Measurements from ENCODE around the gene LACTB. TPM values are rescaled to one million over a fixed set of nuclear protein-coding genes. Genes with fewer than 3 reads are reported as not detected.

LACTB gene, protein sequence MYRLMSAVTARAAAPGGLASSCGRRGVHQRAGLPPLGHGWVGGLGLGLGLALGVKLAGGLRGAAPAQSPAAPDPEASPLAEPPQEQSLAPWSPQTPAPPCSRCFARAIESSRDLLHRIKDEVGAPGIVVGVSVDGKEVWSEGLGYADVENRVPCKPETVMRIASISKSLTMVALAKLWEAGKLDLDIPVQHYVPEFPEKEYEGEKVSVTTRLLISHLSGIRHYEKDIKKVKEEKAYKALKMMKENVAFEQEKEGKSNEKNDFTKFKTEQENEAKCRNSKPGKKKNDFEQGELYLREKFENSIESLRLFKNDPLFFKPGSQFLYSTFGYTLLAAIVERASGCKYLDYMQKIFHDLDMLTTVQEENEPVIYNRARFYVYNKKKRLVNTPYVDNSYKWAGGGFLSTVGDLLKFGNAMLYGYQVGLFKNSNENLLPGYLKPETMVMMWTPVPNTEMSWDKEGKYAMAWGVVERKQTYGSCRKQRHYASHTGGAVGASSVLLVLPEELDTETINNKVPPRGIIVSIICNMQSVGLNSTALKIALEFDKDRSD
- polyA plus RNA-seq (2013) = 17.7 TPM

DNA sequence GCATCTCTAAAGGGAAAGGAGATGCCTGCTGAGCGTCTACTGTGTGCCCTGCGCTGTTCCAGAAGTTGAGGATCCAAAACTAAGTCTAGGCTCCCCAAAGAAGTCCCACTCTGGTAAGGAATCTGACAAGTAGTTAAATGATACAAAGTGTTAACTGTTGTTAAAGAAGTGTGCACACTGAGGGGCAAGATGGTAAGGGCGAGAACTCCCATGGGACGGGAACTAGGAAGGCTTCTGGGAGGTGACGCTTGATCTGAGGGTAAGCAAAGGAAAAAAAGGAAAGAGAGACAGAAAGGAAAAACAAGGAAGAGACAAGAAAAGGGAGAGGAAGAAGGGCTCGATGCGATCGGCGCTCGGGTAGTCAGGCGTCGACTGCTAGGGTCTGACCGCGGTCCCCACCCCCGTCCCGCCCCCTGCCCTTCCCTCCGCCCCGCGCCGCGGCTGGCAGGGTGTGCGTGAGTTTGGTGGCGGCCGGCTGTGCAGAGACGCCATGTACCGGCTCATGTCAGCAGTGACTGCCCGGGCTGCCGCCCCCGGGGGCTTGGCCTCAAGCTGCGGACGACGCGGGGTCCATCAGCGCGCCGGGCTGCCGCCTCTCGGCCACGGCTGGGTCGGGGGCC lies at the start of gene LACTB:
Gene LACTB, plus strand, starts transcription at position 480 of the 620 bp plus-strand sequence. Its CDS starts 11 bp downstream, at position 491.
- CTCF ChIA-PET = no interaction called here
- Histone ChIP-seq H3K4me1 (ENCODE audit: control extremely low read depth in 1 of 4, control insufficient read depth in 4 of 4, insufficient read depth in 4 of 4, low read length in 3 of 4) (peaks cover 2 to 11% (median 3%) of the 10 kb centered on the region in 4 experiments), H3K4me3 (ENCODE audit: control insufficient read depth in 1 of 7, extremely low read depth in 1 of 7, insufficient read depth in 4 of 7, low read depth in 2 of 7, low read length in 6 of 7) (peak within 1 kb of the TSS; percentile 68 to 97 (median 83)), H3K9me3 (ENCODE audit: control extremely low read depth in 1 of 5, control insufficient read depth in 4 of 5, insufficient read depth in 2 of 5, low read depth in 1 of 5, low read length in 4 of 5) (peaks cover 0 to 17% (median 12%) of the 10 kb centered on the region in 5 experiments), H3K27me3 (replicated peaks in 2 of 5; ENCODE audit: control insufficient read depth in 4 of 5, insufficient read depth in 5 of 5, low read length in 4 of 5) (no peaks in the 10 kb centered on the region), H3K27ac (ENCODE audit: insufficient read depth in 1 of 2, low read depth in 1 of 2, low read length in 2 of 2, poor library complexity in 1 of 2, severe bottlenecking in 2 of 2) (peak within 1 kb of the TSS in 1 of 2 experiments; percentile 81), H3K36me3 (ENCODE audit: control insufficient read depth in 4 of 4, insufficient read depth in 4 of 4, low read length in 3 of 4) (peaks cover 0 to 2% (median 0%) of the 10 kb centered on the region in 4 experiments)
- DNase-seq = peak; percentile 89 to 92 (median 90)
- 14% methylated on average over 20 of the region's 40 CpGs for WGBS (ENCODE audit: insufficient coverage)
- POLR2A ChIA-PET = interaction anchor here (0.6 kb wide), 1 partner anchor 10 kb away, joined by 3 read pairs; no protein-coding TSS in a partner anchor

DNA sequence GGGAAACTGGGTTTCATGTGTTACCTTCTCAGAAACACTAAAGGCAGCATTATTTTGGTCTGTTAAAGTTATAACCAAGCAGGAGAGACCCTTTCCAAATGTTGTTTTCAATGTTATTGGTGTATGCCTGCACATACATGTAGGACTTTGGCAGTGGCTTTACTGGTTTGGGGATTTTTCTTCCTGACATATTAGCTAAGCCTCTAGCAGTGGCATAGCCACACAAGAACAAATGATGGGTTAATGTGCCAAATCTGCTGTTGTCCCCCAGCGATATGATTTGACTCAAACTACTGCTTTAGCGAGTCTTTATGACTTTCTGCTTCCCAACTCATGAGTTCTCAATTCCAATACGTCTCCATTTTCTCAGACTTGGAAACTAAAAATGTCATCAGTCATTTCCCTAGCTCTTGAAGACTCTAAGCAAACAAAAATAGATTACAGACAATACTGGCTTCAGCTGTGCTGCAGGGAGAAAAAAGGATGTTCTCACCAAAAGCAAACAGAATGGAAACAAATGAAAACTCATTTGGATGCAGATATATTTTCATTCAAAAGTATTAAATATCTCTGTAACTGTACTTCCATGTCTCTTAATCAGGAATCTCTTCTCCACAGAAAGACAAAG lies 49.5 kb upstream of the LACTB start:
- WGBS (ENCODE audit: insufficient coverage) = 93% methylated on average over 3 of the region's 3 CpGs
- ChIA-PET CTCF (interaction anchor here (1.1 kb wide), 1 partner anchor 24 kb away, joined by 4 read pairs; no protein-coding TSS in a partner anchor), POLR2A (no interaction called here)
- Histone ChIP-seq H3K9me3 (ENCODE audit: control extremely low read depth in 1 of 5, control insufficient read depth in 4 of 5, insufficient read depth in 2 of 5, low read depth in 1 of 5, low read length in 4 of 5) (no peaks in the 10 kb centered on the region), H3K4me1 (ENCODE audit: control extremely low read depth in 1 of 4, control insufficient read depth in 4 of 4, insufficient read depth in 4 of 4, low read length in 3 of 4) (peaks cover 0 to 11% (median 7%) of the 10 kb centered on the region in 4 experiments), H3K27me3 (replicated peaks in 2 of 5; ENCODE audit: control insufficient read depth in 4 of 5, insufficient read depth in 5 of 5, low read length in 4 of 5) (no peaks in the 10 kb centered on the region), H3K4me3 (ENCODE audit: control insufficient read depth in 1 of 7, extremely low read depth in 1 of 7, insufficient read depth in 4 of 7, low read depth in 2 of 7, low read length in 6 of 7) (no peak overlapping the region), H3K27ac (ENCODE audit: insufficient read depth in 1 of 2, low read depth in 1 of 2, low read length in 2 of 2, poor library complexity in 1 of 2, severe bottlenecking in 2 of 2) (no peak overlapping the region), H3K36me3 (ENCODE audit: control insufficient read depth in 4 of 4, insufficient read depth in 4 of 4, low read length in 3 of 4) (peaks cover 0 to 17% (median 1%) of the 10 kb centered on the region in 4 experiments)
- no peak for DNase-seq

DNA sequence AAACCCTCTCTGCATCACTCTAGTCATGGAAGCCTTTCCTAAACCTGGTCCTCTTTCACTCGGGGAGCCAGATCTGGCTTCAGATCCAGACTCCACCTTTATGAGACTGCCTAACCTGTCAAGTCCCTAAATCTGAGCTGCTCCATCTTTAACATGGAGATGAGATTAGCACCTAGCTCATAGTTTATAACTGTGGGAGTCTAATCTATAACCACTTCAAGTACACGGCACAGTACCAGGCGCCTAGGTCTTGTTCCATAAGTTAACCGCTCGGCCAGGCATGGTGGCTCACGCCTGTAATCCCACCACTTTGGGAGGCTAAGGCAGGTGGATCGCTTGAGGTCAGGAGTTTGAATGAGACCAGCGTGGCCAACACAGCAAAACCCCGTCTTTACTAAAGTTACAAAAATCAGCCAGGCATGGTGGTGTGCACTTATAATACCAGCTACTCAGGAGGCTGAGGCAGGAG lies 48.8 kb upstream of the LACTB start:
- 98% methylated on average over 9 of the region's 9 CpGs for WGBS (ENCODE audit: insufficient coverage)
- ChIA-PET CTCF (interaction anchor here (1.1 kb wide), 1 partner anchor 25 kb away, joined by 4 read pairs; no protein-coding TSS in a partner anchor), POLR2A (interaction anchor here (0.7 kb wide), 1 partner anchor 20 kb away, joined by 5 read pairs; no protein-coding TSS in a partner anchor)
- no peak overlapping the region for H3K4me3 ChIP-seq (ENCODE audit: control insufficient read depth in 1 of 7, extremely low read depth in 1 of 7, insufficient read depth in 4 of 7, low read depth in 2 of 7, low read length in 6 of 7)
- peaks cover 0 to 17% (median 1%) of the 10 kb centered on the region in 4 experiments for H3K36me3 ChIP-seq (ENCODE audit: control insufficient read depth in 4 of 4, insufficient read depth in 4 of 4, low read length in 3 of 4)
- DNase-seq = no peak
- H3K27ac ChIP-seq (ENCODE audit: insufficient read depth in 1 of 2, low read depth in 1 of 2, low read length in 2 of 2, poor library complexity in 1 of 2, severe bottlenecking in 2 of 2) = no peak overlapping the region
- no peaks in the 10 kb centered on the region for H3K27me3 ChIP-seq (replicated peaks in 2 of 5; ENCODE audit: control insufficient read depth in 4 of 5, insufficient read depth in 5 of 5, low read length in 4 of 5)
- no peaks in the 10 kb centered on the region for H3K9me3 ChIP-seq (ENCODE audit: control extremely low read depth in 1 of 5, control insufficient read depth in 4 of 5, insufficient read depth in 2 of 5, low read depth in 1 of 5, low read length in 4 of 5)
- peaks cover 0 to 11% (median 6%) of the 10 kb centered on the region in 4 experiments for H3K4me1 ChIP-seq (ENCODE audit: control extremely low read depth in 1 of 4, control insufficient read depth in 4 of 4, insufficient read depth in 4 of 4, low read length in 3 of 4)

DNA sequence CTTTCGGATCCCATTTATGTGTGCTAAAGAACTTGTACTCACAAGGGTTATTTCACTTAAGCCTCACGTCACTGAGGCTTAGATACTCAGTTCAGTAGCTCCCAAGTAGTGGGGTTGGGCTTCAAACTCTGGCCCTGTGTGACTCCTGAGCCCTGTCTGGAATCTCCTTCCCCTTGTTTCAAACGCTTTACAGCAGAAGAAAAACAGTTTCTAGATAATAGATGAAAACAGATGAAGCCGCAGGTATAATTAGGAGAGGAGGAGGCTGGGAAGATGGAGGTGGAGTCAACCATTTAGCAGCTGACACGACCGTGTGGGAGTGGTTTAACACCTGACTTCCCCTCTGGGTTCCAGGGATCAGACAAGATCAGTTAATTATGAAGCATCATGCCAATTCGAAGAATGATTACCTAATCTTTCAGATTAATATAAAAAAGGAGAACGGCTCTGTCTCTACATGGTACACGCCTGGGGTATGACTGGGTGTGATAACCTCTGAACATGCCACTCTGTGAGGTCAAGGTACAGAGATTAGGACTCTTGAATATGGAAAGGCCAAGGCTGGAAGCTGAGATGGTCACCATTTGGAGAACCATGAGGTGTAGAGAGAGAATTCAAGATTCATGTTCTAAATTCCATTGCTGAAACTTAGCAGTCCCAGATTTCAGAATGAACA lies 48.0 kb upstream of the LACTB start:
- H3K36me3 ChIP-seq (ENCODE audit: control insufficient read depth in 4 of 4, insufficient read depth in 4 of 4, low read length in 3 of 4) = peaks cover 0 to 13% (median 0%) of the 10 kb centered on the region in 4 experiments
- H3K9me3 ChIP-seq (ENCODE audit: control extremely low read depth in 1 of 5, control insufficient read depth in 4 of 5, insufficient read depth in 2 of 5, low read depth in 1 of 5, low read length in 4 of 5) = no peaks in the 10 kb centered on the region
- POLR2A ChIA-PET = no interaction called here
- H3K27me3 ChIP-seq (replicated peaks in 2 of 5; ENCODE audit: control insufficient read depth in 4 of 5, insufficient read depth in 5 of 5, low read length in 4 of 5) = no peaks in the 10 kb centered on the region
- WGBS (ENCODE audit: insufficient coverage) = 89% methylated on average over 6 of the region's 9 CpGs
- CTCF ChIA-PET = interaction anchor here (1.1 kb wide), 3 partner anchors 20 to 26 kb away, joined by 3 to 5 read pairs (median 4); no protein-coding TSS in a partner anchor
- DNase-seq = no peak
- no peak overlapping the region for H3K27ac ChIP-seq (ENCODE audit: insufficient read depth in 1 of 2, low read depth in 1 of 2, low read length in 2 of 2, poor library complexity in 1 of 2, severe bottlenecking in 2 of 2)
- H3K4me3 ChIP-seq (ENCODE audit: control insufficient read depth in 1 of 7, extremely low read depth in 1 of 7, insufficient read depth in 4 of 7, low read depth in 2 of 7, low read length in 6 of 7) = no peak overlapping the region
- H3K4me1 ChIP-seq (ENCODE audit: control extremely low read depth in 1 of 4, control insufficient read depth in 4 of 4, insufficient read depth in 4 of 4, low read length in 3 of 4) = peaks cover 0 to 11% (median 6%) of the 10 kb centered on the region in 4 experiments

DNA sequence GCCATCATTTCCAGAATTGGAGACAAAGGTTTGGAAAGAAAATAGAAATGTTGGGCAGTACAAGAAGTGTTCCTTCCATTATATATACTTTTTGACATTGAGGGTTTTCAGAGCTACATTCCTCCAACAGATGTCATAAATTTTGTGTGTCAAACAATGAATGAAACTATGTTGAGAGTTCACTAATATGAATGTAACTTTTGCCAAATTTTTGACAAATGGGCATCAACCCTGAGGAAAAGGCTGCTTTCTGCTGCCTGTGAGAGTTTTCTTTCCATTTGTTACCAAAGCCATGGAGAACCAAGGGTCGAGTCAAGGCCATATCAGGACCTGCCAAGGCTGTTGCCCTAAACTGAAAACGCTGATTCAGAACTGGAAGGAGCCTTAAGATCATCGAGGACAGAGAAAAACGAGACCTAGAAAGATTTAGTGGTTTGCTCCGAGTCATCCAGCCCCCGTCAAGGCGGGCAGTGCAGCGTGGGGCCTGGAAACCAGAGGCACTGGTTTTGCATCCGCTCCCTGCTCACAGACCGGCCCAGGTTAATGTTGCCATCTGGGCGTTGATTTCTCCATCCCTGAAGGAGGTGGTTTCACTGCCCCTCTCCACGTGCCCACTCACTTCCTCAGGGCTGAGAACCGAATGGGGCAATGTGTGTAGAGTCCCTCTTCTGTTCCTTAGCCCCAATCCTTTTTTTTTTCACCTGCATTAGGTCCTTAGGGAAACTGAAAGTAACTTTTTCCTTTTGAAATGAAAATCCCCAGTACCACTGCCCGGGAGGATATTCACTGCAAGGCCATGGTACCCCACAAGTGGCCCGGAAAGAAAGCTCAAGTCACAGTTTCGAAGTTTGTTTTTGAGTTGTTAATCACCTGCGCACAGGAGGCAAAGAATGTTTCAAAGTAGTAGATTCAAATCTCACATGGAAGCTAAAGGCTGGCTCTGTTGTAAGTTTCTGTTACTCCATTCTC lies 46.4 kb upstream of the LACTB start:
- Histone ChIP-seq H3K27ac (ENCODE audit: insufficient read depth in 1 of 2, low read depth in 1 of 2, low read length in 2 of 2, poor library complexity in 1 of 2, severe bottlenecking in 2 of 2) (no peak overlapping the region), H3K4me1 (ENCODE audit: control extremely low read depth in 1 of 4, control insufficient read depth in 4 of 4, insufficient read depth in 4 of 4, low read length in 3 of 4) (peaks cover 0 to 11% (median 6%) of the 10 kb centered on the region in 4 experiments), H3K36me3 (ENCODE audit: control insufficient read depth in 4 of 4, insufficient read depth in 4 of 4, low read length in 3 of 4) (peaks cover 0 to 13% (median 0%) of the 10 kb centered on the region in 4 experiments), H3K9me3 (ENCODE audit: control extremely low read depth in 1 of 5, control insufficient read depth in 4 of 5, insufficient read depth in 2 of 5, low read depth in 1 of 5, low read length in 4 of 5) (no peaks in the 10 kb centered on the region), H3K4me3 (ENCODE audit: control insufficient read depth in 1 of 7, extremely low read depth in 1 of 7, insufficient read depth in 4 of 7, low read depth in 2 of 7, low read length in 6 of 7) (no peak overlapping the region), H3K27me3 (replicated peaks in 2 of 5; ENCODE audit: control insufficient read depth in 4 of 5, insufficient read depth in 5 of 5, low read length in 4 of 5) (no peaks in the 10 kb centered on the region)
- POLR2A ChIA-PET = no interaction called here
- WGBS (ENCODE audit: insufficient coverage) = 92% methylated on average over 15 of the region's 17 CpGs
- CTCF ChIA-PET = interaction anchor here (0.9 kb wide), 2 partner anchors 14 to 27 kb away, joined by 3 read pairs; no protein-coding TSS in a partner anchor
- DNase-seq = no peak

Measured in common myeloid progenitor, CD34-positive (primary cell).